Stimulated activated naive B cell treated with anti-CD40 and anti-IgM and Interleukin-4, amounts not matched to agents 10 μg/mL and 1 μg/mL and 100 μg/mL, for 72 hours (primary cell): ENCODE measurements around the gene ZNF358.
"Not testable (repeated sequence)": the region's sequence is repeated elsewhere in the genome, so short reads cannot be mapped to it uniquely, and the experiment has no call there.

Experiments
- ATAC-seq, 2 donors: fragments of 150-1000 bp; cut with Tn5 transposase; replicated peaks; 2 replicates each; pipeline ENCODE4 v1.10.0; 2021; ENCODE audit warnings: moderate library complexity in 1 of 2
- DNase-seq: peaks from one replicate; pipeline ENCODE4 v3.0.0; 2021
- H3K27ac Mint-ChIP-seq: one replicate; pipeline ENCODE4 v1.8.0; 2022; ENCODE audit warnings: mild to moderate bottlenecking, mixed read lengths
- H3K27me3 Mint-ChIP-seq, 2 donors: one replicate each; pipeline ENCODE4 v1.8.0; 2022; ENCODE audit warnings: mixed read lengths in 2 of 2
- H3K36me3 Mint-ChIP-seq, 2 donors: one replicate each; pipeline ENCODE4 v1.8.0; 2022; ENCODE audit warnings: mixed read lengths in 2 of 2, mild to moderate bottlenecking in 1 of 2
- H3K4me1 Mint-ChIP-seq, 2 donors: one replicate each; pipeline ENCODE4 v1.8.0; 2022; ENCODE audit warnings: mixed read lengths in 2 of 2, mild to moderate bottlenecking in 1 of 2
- H3K4me3 Mint-ChIP-seq, 2 donors: one replicate each; pipeline ENCODE4 v1.8.0; 2022; ENCODE audit warnings: mild to moderate bottlenecking in 2 of 2, mixed read lengths in 2 of 2, moderate library complexity in 1 of 2
- H3K9me3 Mint-ChIP-seq, 2 donors: one replicate each; pipeline ENCODE4 v1.8.0; 2022; ENCODE audit warnings: mixed read lengths in 2 of 2, mild to moderate bottlenecking in 1 of 2

The ZNF358 gene

DNA sequence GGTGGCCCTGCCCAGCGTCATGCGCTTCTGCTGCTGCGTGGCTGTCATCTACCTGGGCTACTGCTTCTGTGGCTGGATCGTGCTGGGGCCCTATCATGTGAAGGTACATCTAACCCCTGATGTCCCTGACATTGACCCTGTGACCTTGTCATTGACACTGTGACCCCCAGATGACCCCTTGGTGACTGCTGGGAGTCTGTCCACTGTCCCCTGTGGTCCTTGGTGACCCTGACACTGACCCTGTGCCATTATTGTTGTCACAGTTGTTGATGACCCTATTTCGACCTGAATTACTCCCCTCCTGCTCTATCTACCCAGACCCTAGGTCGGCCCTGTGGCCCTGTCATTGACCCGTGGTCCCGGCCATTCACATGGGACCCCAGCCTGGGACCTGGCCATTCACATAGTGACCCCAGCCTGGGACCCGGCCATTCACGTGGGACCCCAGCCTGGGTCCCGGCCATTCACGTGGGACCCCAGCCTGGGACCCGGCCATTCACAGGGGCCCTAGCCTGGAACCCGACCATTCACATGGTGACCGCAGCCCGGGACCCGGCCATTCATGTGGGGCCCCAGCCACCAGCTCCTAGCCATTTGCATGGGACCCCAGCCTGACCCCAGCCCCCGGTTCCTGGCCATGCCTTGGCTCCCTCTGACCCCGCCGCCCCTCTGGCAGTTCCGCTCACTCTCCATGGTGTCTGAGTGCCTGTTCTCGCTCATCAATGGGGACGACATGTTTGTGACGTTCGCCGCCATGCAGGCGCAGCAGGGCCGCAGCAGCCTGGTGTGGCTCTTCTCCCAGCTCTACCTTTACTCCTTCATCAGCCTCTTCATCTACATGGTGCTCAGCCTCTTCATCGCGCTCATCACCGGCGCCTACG lies 13.9 kb downstream of the ZNF358 start:
- Mint-ChIP-seq H3K9me3 (no peaks in the 10 kb centered on the region), H3K36me3 (peaks cover 24 to 42% of the 10 kb centered on the region in 2 donors), H3K27ac (no peak overlapping the region), H3K27me3 (no peaks in the 10 kb centered on the region), H3K4me3 (no peak overlapping the region), H3K4me1 (peaks cover 9 to 13% of the 10 kb centered on the region in 2 donors)
- DNase-seq: no peak
- ATAC-seq: no peak

DNA sequence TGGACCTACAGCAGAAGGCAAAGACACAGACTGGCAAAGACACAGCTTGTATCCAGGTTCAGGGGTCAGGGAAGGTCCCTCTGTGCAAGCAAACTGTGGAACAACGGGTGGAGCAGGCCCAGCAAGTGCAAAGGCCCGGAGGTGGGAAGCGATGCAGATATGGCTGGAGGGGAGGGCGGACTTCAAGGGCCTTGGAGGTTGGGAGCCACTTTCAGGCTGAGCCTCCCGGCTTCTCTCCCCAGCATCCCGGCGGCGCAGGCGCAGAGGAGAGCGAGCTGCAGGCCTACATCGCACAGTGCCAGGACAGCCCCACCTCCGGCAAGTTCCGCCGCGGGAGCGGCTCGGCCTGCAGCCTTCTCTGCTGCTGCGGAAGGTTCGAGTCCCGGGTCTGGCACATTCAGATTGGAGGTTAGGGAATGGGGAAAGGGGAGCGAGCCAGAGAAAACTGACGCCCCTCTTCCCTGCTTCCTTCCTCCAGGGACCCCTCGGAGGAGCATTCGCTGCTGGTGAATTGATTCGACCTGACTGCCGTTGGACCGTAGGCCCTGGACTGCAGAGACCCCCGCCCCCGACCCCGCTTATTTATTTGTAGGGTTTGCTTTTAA lies 17.5 kb downstream of the ZNF358 start:
- no peak for ATAC-seq
- no peaks in the 10 kb centered on the region for H3K9me3 Mint-ChIP-seq
- peak overlapping the region; percentile 65 for H3K27ac Mint-ChIP-seq
- H3K4me3 Mint-ChIP-seq: peak overlapping the region; percentile 98 to 99
- H3K36me3 Mint-ChIP-seq: peaks cover 27 to 35% of the 10 kb centered on the region in 2 donors
- H3K27me3 Mint-ChIP-seq: no peaks in the 10 kb centered on the region
- peaks cover 17 to 36% of the 10 kb centered on the region in 2 donors for H3K4me1 Mint-ChIP-seq
- no peak for DNase-seq

DNA sequence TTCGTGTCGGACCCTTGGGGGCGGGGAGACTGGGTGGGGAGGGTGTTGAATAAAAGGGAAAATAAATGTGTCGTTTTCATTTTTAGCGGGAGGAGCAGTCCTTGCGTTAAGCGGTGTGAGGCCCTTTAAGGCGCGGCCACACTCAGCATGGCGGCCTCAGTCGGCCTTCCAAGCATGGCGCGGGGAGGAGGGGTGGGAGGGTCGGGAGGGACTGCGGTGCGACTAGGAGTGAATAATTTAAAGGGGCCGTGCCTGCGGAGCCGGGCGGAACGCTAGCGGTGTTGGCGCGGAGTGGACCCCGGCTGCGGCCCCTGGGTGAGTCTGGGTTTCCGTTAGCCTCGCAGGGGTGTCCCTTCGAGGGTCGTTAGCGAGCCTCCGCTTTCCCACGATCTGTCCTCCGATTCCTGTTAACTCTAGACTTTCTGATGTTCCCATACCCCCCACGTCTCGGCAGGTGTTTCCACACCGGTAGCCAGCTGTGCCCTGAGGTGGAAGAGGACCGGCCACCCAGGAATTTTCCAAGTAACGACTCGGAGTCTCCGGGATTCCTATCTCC lies 18.1 kb downstream of the ZNF358 start:
- H3K4me3 Mint-ChIP-seq: peak overlapping the region; percentile 98 to 99
- H3K4me1 Mint-ChIP-seq: peaks cover 19 to 38% of the 10 kb centered on the region in 2 donors
- peak; percentile 69 for DNase-seq
- ATAC-seq: peak; percentile 55 to 59
- H3K36me3 Mint-ChIP-seq: peaks cover 25 to 34% of the 10 kb centered on the region in 2 donors
- H3K9me3 Mint-ChIP-seq: no peaks in the 10 kb centered on the region
- peak overlapping the region; percentile 98 for H3K27ac Mint-ChIP-seq
- no peaks in the 10 kb centered on the region for H3K27me3 Mint-ChIP-seq

DNA sequence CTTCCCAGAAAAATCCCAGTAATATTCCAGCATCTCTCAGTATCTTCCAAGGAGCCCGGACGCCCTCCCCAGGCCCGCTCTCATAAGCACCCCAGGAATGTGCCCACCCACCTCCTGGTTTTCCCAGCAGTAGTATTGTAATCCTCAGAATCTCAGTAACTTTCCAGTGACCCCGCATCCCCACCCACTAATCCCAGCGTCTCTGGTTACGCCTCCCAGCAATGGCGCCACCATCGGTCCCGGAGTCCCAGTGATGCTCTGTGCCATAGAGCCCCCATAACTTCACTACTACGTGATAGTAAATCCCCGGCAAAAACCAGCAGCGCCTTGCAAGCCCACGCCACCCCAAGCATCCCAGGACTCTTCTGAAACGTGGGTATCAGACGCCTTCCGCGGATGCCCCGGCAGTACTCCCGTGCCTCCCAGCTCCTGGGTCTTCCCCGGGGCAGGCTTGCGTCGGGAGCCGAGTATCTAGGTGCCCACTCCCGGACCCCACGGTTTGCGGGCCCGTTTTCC lies 18.7 kb downstream of the ZNF358 start:
- no peaks in the 10 kb centered on the region for H3K9me3 Mint-ChIP-seq
- H3K4me3 Mint-ChIP-seq: peak overlapping the region; percentile 98 to 99
- no peaks in the 10 kb centered on the region for H3K27me3 Mint-ChIP-seq
- H3K36me3 Mint-ChIP-seq: peaks cover 22 to 30% of the 10 kb centered on the region in 2 donors
- peak overlapping the region; percentile 98 for H3K27ac Mint-ChIP-seq
- ATAC-seq (peak; percentile 37 to 47), DNase-seq (peak; percentile 35)
- peaks cover 18 to 34% of the 10 kb centered on the region in 2 donors for H3K4me1 Mint-ChIP-seq

DNA sequence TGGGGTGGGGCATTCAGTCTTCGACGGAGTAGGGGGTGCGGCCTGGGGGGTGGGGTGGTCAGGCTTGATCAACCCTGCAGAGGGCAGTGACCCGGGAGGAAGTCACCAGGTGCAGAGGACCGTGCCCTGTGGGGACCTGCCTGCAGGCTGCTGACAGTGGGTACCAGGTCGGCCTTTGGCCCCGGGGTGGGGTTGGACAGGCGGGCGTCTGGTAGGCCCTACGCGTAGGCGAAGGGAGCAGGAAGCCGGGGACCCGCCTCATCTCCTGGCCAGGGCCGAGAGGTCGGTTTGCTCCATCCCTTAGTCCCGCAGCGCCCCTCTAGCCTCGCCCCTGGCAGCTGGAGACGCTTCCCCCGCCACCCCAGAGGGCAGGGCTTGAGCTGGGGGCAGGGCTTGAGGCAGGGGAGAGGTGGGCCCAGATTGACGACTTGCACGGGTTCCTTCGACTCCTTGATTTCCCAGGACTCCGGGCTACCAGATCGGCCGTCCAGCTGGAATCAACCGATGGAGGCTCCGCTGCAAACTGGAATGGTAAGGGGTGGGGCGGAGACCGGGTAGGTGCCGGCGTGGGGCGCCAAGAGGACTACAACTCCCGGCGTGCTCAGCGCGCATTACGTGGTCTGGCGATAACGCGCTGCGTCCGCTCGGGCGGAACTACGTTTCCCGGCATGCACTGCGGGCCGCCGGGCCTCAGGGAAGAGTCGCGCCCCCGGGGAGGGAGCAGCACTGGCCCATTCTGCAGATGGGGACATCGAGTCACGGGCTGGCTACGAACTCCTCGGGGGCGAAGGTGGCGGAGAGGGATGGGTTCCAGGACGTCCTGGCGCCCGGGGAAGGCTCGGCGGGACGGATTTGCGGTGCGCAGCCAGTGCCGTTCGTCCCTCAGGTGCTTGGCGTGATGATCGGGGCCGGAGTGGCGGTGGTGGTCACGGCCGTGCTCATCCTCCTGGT lies 19.4 kb downstream of the ZNF358 start, which contains the start of gene PNPLA6:
Gene PNPLA6, plus strand, starts transcription at position 671 of the 951 bp plus-strand sequence. Its CDS starts 72 bp downstream, at position 743.
- Mint-ChIP-seq H3K27ac (peak within 1 kb of the TSS; percentile 98), H3K27me3 (no peaks in the 10 kb centered on the region), H3K36me3 (peaks cover 27 to 28% of the 10 kb centered on the region in 2 donors)

DNA sequence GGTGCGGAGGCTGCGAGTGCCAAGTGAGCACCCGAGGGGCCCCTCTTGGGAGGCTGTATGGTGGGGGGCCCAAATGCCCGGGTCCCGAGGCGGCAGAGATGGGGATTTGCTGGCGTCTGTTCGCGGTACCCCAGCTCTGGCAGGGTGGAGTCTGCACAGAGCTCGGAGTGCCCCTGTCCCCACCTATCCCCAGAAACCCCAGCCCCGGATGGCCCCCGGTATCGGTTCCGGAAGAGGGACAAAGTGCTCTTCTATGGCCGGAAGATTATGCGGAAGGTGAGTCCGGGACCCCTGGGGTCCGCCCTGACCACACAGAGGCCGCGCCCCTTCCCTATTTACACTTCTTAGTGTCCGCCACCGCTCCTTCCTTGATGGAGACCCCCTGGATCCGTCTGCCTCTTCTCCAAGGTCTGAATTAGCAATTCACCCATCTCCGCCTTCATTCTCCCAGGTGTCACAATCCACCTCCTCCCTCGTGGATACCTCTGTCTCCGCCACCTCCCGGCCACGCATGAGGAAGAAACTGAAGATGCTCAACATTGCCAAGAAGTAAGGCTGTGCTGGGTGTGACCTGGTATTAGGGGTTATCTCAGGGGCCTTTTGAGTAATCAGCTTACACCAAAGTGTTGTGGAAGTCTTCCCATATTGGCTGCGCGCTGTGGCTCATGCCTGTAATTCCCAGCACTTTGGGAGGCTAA lies 20.2 kb downstream of the ZNF358 start:
- peak overlapping the region; percentile 98 for H3K27ac Mint-ChIP-seq
- DNase-seq (no peak), ATAC-seq (peak; percentile 1 to 3)
- peak overlapping the region; percentile 98 to 99 for H3K4me3 Mint-ChIP-seq
- H3K27me3 Mint-ChIP-seq: no peaks in the 10 kb centered on the region
- H3K4me1 Mint-ChIP-seq: peaks cover 17 to 34% of the 10 kb centered on the region in 2 donors
- peaks cover 26 to 31% of the 10 kb centered on the region in 2 donors for H3K36me3 Mint-ChIP-seq
- H3K9me3 Mint-ChIP-seq: no peaks in the 10 kb centered on the region

More for the DNA sequence above, 19.4 kb downstream of the ZNF358 start, which contains the start of gene PNPLA6:
- H3K4me3 Mint-ChIP-seq: peak within 1 kb of the TSS; percentile 98 to 99
- no peaks in the 10 kb centered on the region for H3K9me3 Mint-ChIP-seq
- peak; percentile 93 for DNase-seq
- ATAC-seq: peak; percentile 76 to 81
- H3K4me1 Mint-ChIP-seq: peaks cover 17 to 34% of the 10 kb centered on the region in 2 donors

DNA sequence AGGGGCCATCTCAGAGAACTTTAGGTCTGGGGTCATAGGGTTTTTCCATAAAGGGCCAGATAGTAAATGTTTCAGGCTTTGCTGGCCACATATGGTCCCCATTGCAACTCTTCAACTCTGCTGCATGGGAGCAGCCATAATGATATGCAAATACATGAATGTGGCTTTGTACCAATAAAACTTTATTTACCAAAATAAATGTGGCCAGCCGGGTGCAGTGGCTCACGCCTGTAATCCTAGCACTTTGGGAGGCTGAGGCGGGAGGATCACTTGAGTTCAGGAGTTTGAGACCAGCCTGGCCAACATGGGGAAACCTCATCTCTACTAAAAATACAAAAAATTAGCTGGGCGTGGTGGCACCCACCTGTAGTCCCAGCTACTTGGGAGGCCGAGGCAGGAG lies 23.1 kb downstream of the ZNF358 start:
- H3K9me3 Mint-ChIP-seq, H3K27me3 Mint-ChIP-seq, DNase-seq, H3K27ac Mint-ChIP-seq, ATAC-seq, H3K4me3 Mint-ChIP-seq: not testable (repeated sequence)
- Mint-ChIP-seq H3K4me1 (peaks cover 21 to 43% of the 10 kb centered on the region in 2 donors), H3K36me3 (peaks cover 41 to 48% of the 10 kb centered on the region in 2 donors)

DNA sequence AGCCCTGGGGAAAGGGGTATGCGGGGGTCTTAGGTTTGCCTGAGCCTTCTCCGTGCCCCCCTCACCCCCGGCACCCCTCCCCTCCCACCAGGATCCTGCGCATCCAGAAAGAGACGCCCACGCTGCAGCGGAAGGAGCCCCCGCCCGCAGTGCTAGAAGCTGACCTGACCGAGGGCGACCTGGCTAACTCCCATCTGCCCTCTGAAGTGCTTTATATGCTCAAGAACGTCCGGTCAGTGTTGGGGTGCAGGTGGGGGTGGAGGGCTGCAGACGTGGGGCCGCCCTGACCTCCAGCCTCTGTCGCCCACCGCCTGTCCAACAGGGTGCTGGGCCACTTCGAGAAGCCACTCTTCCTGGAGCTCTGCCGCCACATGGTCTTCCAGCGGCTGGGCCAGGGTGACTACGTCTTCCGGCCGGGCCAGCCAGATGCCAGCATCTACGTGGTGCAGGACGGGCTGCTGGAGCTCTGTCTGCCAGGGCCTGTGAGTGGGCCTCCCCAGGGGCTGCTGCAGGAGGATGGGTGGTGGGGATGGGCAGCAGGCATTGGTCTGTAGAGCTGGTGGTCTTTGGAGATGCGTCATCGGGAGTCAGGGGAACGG lies 24.0 kb downstream of the ZNF358 start:
- ATAC-seq (no peak), DNase-seq (no peak)
- peaks cover 42 to 52% of the 10 kb centered on the region in 2 donors for H3K36me3 Mint-ChIP-seq
- H3K9me3 Mint-ChIP-seq: no peaks in the 10 kb centered on the region
- peaks cover 24 to 44% of the 10 kb centered on the region in 2 donors for H3K4me1 Mint-ChIP-seq
- H3K4me3 Mint-ChIP-seq: no peak overlapping the region
- H3K27me3 Mint-ChIP-seq: no peaks in the 10 kb centered on the region
- no peak overlapping the region for H3K27ac Mint-ChIP-seq

DNA sequence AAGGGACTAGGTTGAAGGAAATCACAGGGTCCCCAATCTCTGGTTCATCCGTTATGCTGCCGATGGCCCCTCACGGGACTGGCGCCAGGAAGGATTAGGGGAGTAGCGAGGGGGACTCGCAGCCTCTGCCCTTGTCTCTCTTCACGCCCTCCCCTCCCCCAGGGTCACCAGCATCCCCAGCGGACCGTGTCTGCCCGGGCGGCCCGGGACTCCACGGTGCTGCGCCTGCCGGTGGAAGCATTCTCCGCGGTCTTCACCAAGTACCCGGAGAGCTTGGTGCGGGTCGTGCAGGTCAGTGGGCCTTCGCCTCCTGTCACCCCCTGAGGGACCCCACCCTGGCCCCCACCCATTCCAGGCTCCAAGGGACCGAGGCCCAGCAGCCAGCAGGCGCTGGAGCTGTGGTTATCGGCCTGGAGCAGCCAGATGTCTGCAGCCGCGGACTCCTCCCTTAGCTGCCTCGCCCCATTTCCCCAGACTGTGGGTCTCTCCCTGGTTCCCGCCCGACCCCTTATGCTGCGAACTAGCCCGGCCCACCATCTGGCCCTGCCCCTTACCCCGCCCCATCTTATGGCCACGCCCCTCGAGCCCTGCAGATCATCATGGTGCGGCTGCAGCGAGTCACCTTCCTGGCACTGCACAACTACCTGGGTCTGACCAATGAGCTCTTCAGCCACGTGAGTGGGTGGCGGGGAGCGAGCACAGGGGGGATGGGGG lies 25.0 kb downstream of the ZNF358 start:
- Mint-ChIP-seq H3K4me1 (peaks cover 29 to 49% of the 10 kb centered on the region in 2 donors), H3K36me3 (peaks cover 43 to 58% of the 10 kb centered on the region in 2 donors), H3K27ac (no peak overlapping the region), H3K27me3 (no peaks in the 10 kb centered on the region), H3K4me3 (no peak overlapping the region), H3K9me3 (peaks cover 0 to under 1% of the 10 kb centered on the region in 2 donors)
- DNase-seq (no peak), ATAC-seq (peak; percentile 19 to 20)

DNA sequence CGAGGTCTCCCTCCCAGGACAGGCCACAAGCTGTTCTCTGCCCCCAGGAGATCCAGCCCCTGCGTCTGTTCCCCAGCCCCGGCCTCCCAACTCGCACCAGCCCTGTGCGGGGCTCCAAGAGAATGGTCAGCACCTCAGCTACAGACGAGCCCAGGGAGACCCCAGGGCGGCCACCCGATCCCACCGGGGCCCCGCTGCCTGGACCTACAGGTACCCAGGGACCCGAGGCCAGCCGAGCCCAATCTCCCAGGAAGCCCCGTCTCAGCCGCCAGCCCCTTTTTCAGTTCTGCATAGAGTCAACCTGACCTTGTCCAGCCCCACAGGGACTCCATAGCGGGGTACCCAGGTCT lies 25.5 kb downstream of the ZNF358 start:
- no peak overlapping the region for H3K27ac Mint-ChIP-seq
- DNase-seq (no peak), ATAC-seq (no peak)
- no peaks in the 10 kb centered on the region for H3K27me3 Mint-ChIP-seq
- no peak overlapping the region for H3K4me3 Mint-ChIP-seq
- H3K4me1 Mint-ChIP-seq: peaks cover 27 to 49% of the 10 kb centered on the region in 2 donors
- H3K9me3 Mint-ChIP-seq: peaks cover 0 to 2% of the 10 kb centered on the region in 2 donors
- peaks cover 45 to 58% of the 10 kb centered on the region in 2 donors for H3K36me3 Mint-ChIP-seq

DNA sequence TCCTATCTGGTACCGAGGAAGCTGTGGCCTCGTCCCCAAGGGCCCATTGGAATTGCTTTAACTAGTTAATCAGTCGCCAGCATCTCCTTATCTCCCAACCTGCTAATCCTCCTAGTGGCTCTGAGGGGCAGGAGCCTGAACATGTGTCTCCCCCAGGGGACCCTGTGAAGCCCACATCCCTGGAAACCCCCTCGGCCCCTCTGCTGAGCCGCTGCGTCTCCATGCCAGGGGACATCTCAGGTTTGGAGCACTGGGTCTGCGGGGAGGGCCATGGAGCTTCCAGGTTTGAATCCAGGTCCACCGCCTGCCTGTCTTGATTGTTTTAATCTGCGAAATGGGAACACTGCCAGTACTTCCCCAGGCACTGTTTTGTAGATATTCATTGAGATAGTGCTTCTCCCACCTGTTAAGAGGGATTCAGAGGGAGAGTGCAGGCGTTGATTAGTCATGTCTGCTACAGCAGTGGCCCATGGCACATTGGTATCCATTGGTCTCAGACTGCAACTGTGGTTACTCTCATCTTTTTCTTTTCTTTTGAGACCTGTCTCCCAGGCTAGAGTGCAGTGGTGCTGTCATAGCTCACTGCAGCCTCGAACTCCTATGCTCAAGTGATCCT lies 26.0 kb downstream of the ZNF358 start:
- Mint-ChIP-seq H3K4me1 (peaks cover 24 to 44% of the 10 kb centered on the region in 2 donors), H3K27me3 (no peaks in the 10 kb centered on the region), H3K9me3 (peaks cover 0 to 2% of the 10 kb centered on the region in 2 donors), H3K4me3 (no peak overlapping the region), H3K36me3 (peaks cover 44 to 56% of the 10 kb centered on the region in 2 donors), H3K27ac (no peak overlapping the region)
- DNase-seq (no peak), ATAC-seq (no peak)
